Liver (tissue), 9 donors: Measurements from ENCODE around the gene SMG6. TPM values are rescaled to one million over a fixed set of nuclear protein-coding genes. Genes with fewer than 3 reads are reported as not detected.

ENCODE experiments used
- DNase-seq: peaks from one replicate; pipeline ENCODE4 v3.0.0-alpha.2; 2017; ENCODE audit warnings: low spot score
- H3K27ac ChIP-seq, 2 donors: one replicate each; pipeline ENCODE4 v1.7.0; 2013; ENCODE audit warnings: inconsistent platforms in 2 of 2, low read length in 2 of 2, control low read depth in 1 of 2, low read depth in 1 of 2, mild to moderate bottlenecking in 1 of 2
- H3K27me3 ChIP-seq, 4 donors: one replicate each; pipeline versions ENCODE4 v1.6.1 to v1.7.0; 2013; ENCODE audit warnings: low read length in 3 of 4, inconsistent platforms in 1 of 4, mild to moderate bottlenecking in 1 of 4, moderate library complexity in 1 of 4; ENCODE audit not compliant: control insufficient read depth in 4 of 4, insufficient read depth in 4 of 4
- H3K36me3 ChIP-seq, 4 donors: one replicate each; pipeline versions ENCODE4 v1.6.1 to v1.7.0; 2013; ENCODE audit warnings: low read length in 3 of 4, mild to moderate bottlenecking in 3 of 4, low read depth in 1 of 4, moderate library complexity in 1 of 4; ENCODE audit not compliant: control insufficient read depth in 4 of 4, insufficient read depth in 3 of 4
- H3K4me1 ChIP-seq, 4 donors: one replicate each; pipeline versions ENCODE4 v1.6.1 to v1.7.0; 2013; ENCODE audit warnings: low read length in 3 of 4, mild to moderate bottlenecking in 3 of 4, moderate library complexity in 1 of 4; ENCODE audit not compliant: control insufficient read depth in 4 of 4, insufficient read depth in 4 of 4
- H3K4me3 ChIP-seq, 3 donors: one replicate each; pipeline versions ENCODE4 v1.6.1 to v1.7.0; 2013; ENCODE audit warnings: low read length in 3 of 3, control low read depth in 1 of 3, low read depth in 1 of 3, mild to moderate bottlenecking in 1 of 3
- H3K9ac ChIP-seq, 2 donors: one replicate each; pipeline ENCODE4 v1.7.0; 2013; ENCODE audit warnings: low read length in 2 of 2, mild to moderate bottlenecking in 2 of 2, moderate library complexity in 2 of 2, control low read depth in 1 of 2, low read depth in 1 of 2
- H3K9me3 ChIP-seq, 4 donors: one replicate each; pipeline versions ENCODE4 v1.6.1 to v1.7.0; 2013; ENCODE audit warnings: low read length in 3 of 4; ENCODE audit not compliant: control insufficient read depth in 4 of 4
- EGR1 ChIP-seq, 2 donors: IDR thresholded peaks; 2 replicates each; pipeline ENCODE4 v1.6.1; 2016 to 2018; ENCODE audit warnings: antibody characterized with exemption in 2 of 2, low read depth in 2 of 2
- FOXA2 ChIP-seq: IDR thresholded peaks from 2 replicates; pipeline ENCODE4 v1.6.1; 2016; ENCODE audit warnings: antibody characterized with exemption
- GABPA ChIP-seq, 2 donors: IDR thresholded peaks in 1 of 2; conservative IDR thresholded peaks in 1 of 2; 2 replicates each; pipeline ENCODE4 v1.6.1; 2016; ENCODE audit warnings: antibody characterized with exemption in 2 of 2, mild to moderate bottlenecking in 1 of 2, moderate library complexity in 1 of 2
- HNF4A ChIP-seq, 2 donors: conservative IDR thresholded peaks; 2 replicates each; pipeline ENCODE4 v1.6.1; 2016; ENCODE audit warnings: antibody characterized with exemption in 2 of 2, mild to moderate bottlenecking in 2 of 2
- HNF4G ChIP-seq: IDR thresholded peaks from 2 replicates; pipeline ENCODE4 v1.6.1; 2016; ENCODE audit warnings: antibody characterized with exemption
- JUND ChIP-seq, 2 donors: IDR thresholded peaks; 2 replicates each; pipeline ENCODE4 v1.6.1; 2016; ENCODE audit warnings: antibody characterized with exemption in 2 of 2
- NR2F2 ChIP-seq: IDR thresholded peaks from 2 replicates; pipeline ENCODE4 v1.6.1; 2016; ENCODE audit warnings: antibody characterized with exemption
- RXRA ChIP-seq, 2 donors: IDR thresholded peaks; 2 replicates each; pipeline ENCODE4 v1.6.1; 2017 to 2018; ENCODE audit warnings: antibody characterized with exemption in 2 of 2, mild to moderate bottlenecking in 1 of 2
- SP1 ChIP-seq: IDR thresholded peaks from 2 replicates; pipeline ENCODE4 v1.6.1; 2018; ENCODE audit warnings: antibody characterized with exemption, mild to moderate bottlenecking
- TAF1 ChIP-seq: conservative IDR thresholded peaks from 2 replicates; pipeline ENCODE4 v1.6.1; 2016; ENCODE audit warnings: antibody characterized with exemption, mild to moderate bottlenecking
- YY1 ChIP-seq: IDR thresholded peaks from 2 replicates; pipeline ENCODE4 v1.6.1; 2016; ENCODE audit warnings: antibody characterized with exemption, mild to moderate bottlenecking
- WGBS: extraction: QIAGEN DNeasy Blood & Tissue Kit; methylation state at CpG from one replicate; pipeline ENCODE4 v1.1.7; 2013; 5-methylcytosine and 5-hydroxymethylcytosine counted together
- polyA plus RNA-seq, 2 donors: library from polyadenylated mRNA; stranded (reverse) in 1 of 2; unstranded in 1 of 2; fragments of 200-250 nt in 1 of 2; fragments of >200 nt in 1 of 2; fragmentation: Nextera tagmentation in 1 of 2; extraction: Ambion mirVana in 1 of 2; gene quantifications; one replicate each; pipeline versions ENCODE4 v1.2.1 to v1.2.3, GENCODE V29; 2013 to 2015
- total RNA-seq, 2 donors: library from RNA; depleted of rRNA; stranded (reverse); fragments of >200 nt; gene quantifications; one replicate each; pipeline ENCODE4 v1.2.3, GENCODE V29; 2014
- TF ChIP-seq, protein P1 (sequence below): IDR thresholded peaks from 2 replicates; pipeline ENCODE4 v1.6.1; 2016; ENCODE audit warnings: antibody characterized with exemption
- TF ChIP-seq, protein P2 (sequence below): IDR thresholded peaks from 2 replicates; pipeline ENCODE4 v1.6.1; 2016; ENCODE audit warnings: antibody characterized with exemption
- TF ChIP-seq, protein P3 (sequence below): fragments of 150-350 bp; IDR thresholded peaks from 2 replicates; pipeline ENCODE4 v1.5.1; 2017; ENCODE audit warnings: improper control_type of control experiment, low read depth, low read length; ENCODE audit not compliant: missing input control
- donor health status: healthy.
- donor health status: healthy.
- donor health status: healthy.
- donor health status: healthy.
- donor health status: healthy.

Gene SMG6
- total and polyA plus RNA-seq, 4 donors: 4.9 to 12.0 (median 8.2) TPM

- no peaks in the 10 kb centered on the region for H3K9me3 ChIP-seq
- no peak for DNase-seq
These were observed 89.3 kb downstream of the SMG6 start for GRCh38 chr17:2214047-2214928.

DNA sequence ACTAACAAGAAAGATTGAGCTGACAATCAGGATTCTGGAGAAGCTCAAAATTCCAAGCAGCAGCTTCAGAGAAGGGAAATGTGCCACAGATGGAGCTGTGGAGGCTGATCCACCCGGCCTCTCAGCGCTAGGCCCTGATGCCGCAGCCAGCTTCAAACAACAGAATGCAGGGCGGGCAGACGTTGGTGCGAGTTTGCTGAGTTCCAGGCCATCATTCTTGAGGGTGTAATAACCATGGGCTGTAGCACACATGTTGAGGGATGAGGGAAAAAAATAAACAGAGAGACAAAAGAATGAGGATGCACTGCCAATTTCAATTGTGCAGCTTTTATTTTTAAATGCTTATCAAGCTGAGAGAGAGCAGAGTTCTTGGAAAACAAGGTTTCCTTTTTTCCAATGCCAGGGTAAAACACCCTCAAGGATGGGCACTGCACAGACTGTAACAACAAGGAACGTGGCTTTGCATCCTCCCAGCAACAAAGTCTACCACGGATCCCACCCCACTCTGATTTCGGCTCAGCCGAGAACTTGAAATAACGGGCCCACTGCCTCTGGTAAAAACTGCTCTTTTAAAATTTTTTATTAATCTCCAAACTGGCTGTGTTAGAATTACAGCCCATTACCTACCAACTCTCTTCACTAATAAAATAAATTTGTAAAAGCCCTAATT is 90.2 kb downstream of the SMG6 start:
- no peak for DNase-seq
- H3K4me3 ChIP-seq: no peak overlapping the region
- H3K4me1 ChIP-seq: peaks cover 0 to 12% (median 3%) of the 10 kb centered on the region in 4 donors
- no peak overlapping the region for H3K9ac ChIP-seq
- TF ChIP-seq YY1: no peak
- no peak for TF ChIP-seq JUND (IDR thresholded peaks at IDR 0.05)
- no peak for TF ChIP-seq FOXA2
- no peaks in the 10 kb centered on the region for H3K27me3 ChIP-seq
- WGBS: 82% methylated on average over 11 of the region's 11 CpGs
- no peaks in the 10 kb centered on the region for H3K36me3 ChIP-seq
- H3K9me3 ChIP-seq: no peaks in the 10 kb centered on the region
- peak overlapping the region; percentile 74 to 81 for H3K27ac ChIP-seq

More at GRCh38 chr17:2214047-2214928, 89.3 kb downstream of the SMG6 start:
- TF ChIP-seq NR2F2 (peak; percentile 83), EGR1 (IDR thresholded peaks at IDR 0.05; ENCODE audit: low read depth in 2 of 2) (no peak), SP1 (peak; percentile 8)
- H3K36me3 ChIP-seq: no peaks in the 10 kb centered on the region
- H3K4me1 ChIP-seq: peaks cover 0 to 12% (median 3%) of the 10 kb centered on the region in 4 donors
- H3K27me3 ChIP-seq: no peaks in the 10 kb centered on the region
- no peak overlapping the region for H3K4me3 ChIP-seq
- H3K9ac ChIP-seq: peak overlapping the region in 1 of 2 donors; percentile 60
- 55% methylated on average over 17 of the region's 17 CpGs for WGBS
- peak overlapping the region; percentile 74 to 81 for H3K27ac ChIP-seq

DNA sequence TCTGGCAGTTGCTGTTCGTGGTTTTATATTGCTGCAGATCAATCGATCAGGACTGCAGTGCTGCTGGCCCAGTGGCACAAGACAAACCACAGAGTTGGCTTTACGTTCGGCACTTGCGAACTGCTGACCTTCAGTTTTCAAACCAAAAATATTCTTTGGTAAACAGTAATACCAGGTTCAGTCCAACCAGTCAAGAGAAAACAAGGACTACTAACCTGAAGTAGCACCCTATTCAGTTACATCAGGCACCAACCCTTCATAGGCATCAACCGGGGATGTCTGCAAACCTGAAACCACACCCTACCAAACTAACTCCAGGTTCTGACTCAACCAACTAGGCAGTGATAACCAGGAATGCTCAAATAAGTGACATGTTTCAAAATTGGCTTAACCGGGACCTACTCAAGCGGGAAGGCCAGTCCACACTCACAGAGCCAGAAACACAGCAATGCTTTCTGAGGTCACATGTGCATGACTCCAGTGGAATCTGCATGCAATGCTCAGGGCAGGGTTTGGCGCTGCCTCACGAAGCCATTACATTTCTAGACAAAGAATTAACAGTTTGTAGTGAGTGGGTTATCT is 91.1 kb downstream of the SMG6 start:
- peak overlapping the region; percentile 13 to 74 for H3K27ac ChIP-seq
- H3K27me3 ChIP-seq: no peaks in the 10 kb centered on the region
- WGBS: 62% methylated on average over 10 of the region's 10 CpGs
- H3K4me1 ChIP-seq: peaks cover 0 to 12% (median 3%) of the 10 kb centered on the region in 4 donors
- H3K4me3 ChIP-seq: no peak overlapping the region
- DNase-seq: no peak
- no peak for TF ChIP-seq HNF4G
- TF ChIP-seq HNF4A (conservative IDR thresholded peaks at IDR 0.05): no peak
- no peak for TF ChIP-seq NR2F2
- no peak for TF ChIP-seq RXRA (IDR thresholded peaks at IDR 0.05)
- TF ChIP-seq, protein P1, sequence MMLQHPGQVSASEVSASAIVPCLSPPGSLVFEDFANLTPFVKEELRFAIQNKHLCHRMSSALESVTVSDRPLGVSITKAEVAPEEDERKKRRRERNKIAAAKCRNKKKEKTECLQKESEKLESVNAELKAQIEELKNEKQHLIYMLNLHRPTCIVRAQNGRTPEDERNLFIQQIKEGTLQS: no peak
- H3K9ac ChIP-seq: no peak overlapping the region
- no peaks in the 10 kb centered on the region for H3K9me3 ChIP-seq
- H3K36me3 ChIP-seq: no peaks in the 10 kb centered on the region

GRCh38 chr17:2211661-2212399 is 91.8 kb downstream of the SMG6 start:
- no peak overlapping the region for H3K9ac ChIP-seq
- peak overlapping the region; percentile 13 to 74 for H3K27ac ChIP-seq
- H3K4me1 ChIP-seq: peaks cover 0 to 12% (median 3%) of the 10 kb centered on the region in 4 donors
- H3K4me3 ChIP-seq: no peak overlapping the region
- no peak for DNase-seq
- no peaks in the 10 kb centered on the region for H3K27me3 ChIP-seq
- 90% methylated on average over 6 of the region's 6 CpGs for WGBS
- TF ChIP-seq YY1: no peak
- TF ChIP-seq, protein P2, sequence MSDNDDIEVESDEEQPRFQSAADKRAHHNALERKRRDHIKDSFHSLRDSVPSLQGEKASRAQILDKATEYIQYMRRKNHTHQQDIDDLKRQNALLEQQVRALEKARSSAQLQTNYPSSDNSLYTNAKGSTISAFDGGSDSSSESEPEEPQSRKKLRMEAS: no peak
- TF ChIP-seq SP1: no peak
- no peak for TF ChIP-seq HNF4G
- TF ChIP-seq, protein P3, sequence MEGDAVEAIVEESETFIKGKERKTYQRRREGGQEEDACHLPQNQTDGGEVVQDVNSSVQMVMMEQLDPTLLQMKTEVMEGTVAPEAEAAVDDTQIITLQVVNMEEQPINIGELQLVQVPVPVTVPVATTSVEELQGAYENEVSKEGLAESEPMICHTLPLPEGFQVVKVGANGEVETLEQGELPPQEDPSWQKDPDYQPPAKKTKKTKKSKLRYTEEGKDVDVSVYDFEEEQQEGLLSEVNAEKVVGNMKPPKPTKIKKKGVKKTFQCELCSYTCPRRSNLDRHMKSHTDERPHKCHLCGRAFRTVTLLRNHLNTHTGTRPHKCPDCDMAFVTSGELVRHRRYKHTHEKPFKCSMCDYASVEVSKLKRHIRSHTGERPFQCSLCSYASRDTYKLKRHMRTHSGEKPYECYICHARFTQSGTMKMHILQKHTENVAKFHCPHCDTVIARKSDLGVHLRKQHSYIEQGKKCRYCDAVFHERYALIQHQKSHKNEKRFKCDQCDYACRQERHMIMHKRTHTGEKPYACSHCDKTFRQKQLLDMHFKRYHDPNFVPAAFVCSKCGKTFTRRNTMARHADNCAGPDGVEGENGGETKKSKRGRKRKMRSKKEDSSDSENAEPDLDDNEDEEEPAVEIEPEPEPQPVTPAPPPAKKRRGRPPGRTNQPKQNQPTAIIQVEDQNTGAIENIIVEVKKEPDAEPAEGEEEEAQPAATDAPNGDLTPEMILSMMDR: no peak
- no peak for TF ChIP-seq RXRA (IDR thresholded peaks at IDR 0.05)
- no peak for TF ChIP-seq JUND (IDR thresholded peaks at IDR 0.05)
- TF ChIP-seq, protein P1: no peak
- no peak for TF ChIP-seq FOXA2
- no peak for TF ChIP-seq HNF4A (conservative IDR thresholded peaks at IDR 0.05)
- no peak for TF ChIP-seq GABPA (IDR thresholded peaks at IDR 0.05 in 1 of 2, conservative IDR thresholded peaks at IDR 0.05 in 1 of 2)
- TF ChIP-seq TAF1: no peak
- no peaks in the 10 kb centered on the region for H3K36me3 ChIP-seq
- no peaks in the 10 kb centered on the region for H3K9me3 ChIP-seq
